Endometrial microvascular endothelial cells (primary cell): Measurements from ENCODE around the gene SLC6A9. TPM values are rescaled to one million over a fixed set of nuclear protein-coding genes. Genes with fewer than 3 reads are reported as not detected.

Source experiments
- in situ Hi-C: cut with HindIII; loops from 2 replicates; pipeline ENCODE4 v1.10.0; 2017; ENCODE audit warnings: low sequenced_read_pairs, low pct_unique_long_range_greater_than_20kb; ENCODE audit errors: inconsistent ontology term
- total RNA-seq: library from RNA; depleted of rRNA; stranded (reverse); fragments of >200 nt; gene quantifications from one replicate; pipeline ENCODE4 v1.2.3, GENCODE V29; 2015; ENCODE audit errors: inconsistent ontology term

Gene SLC6A9
- total RNA-seq, 1 donor from 2014 or later = 0.28 TPM

GRCh38 chr1:43962324-43962723 is 68.9 kb downstream of the SLC6A9 start:
- in situ Hi-C loops = no loop called here

DNA sequence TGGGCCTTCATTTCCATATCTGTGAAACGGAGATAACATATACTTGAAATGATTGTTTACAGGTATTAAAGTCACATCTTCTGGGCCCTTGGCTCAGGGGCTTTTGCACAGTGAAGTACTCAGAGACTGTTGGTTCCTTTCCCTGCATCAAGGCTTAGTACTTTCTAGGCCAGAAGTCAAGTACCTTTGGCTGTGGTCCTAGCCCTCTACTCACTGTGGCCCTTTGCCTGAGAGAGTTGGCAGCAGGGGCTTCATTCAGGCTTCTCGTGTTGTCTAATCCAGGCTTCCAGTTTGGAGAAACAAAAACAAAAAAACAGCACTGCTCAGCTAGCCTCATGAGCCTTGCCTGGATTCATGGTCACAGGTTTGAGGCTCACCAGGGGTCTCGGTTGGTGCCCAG is 69.6 kb downstream of the SLC6A9 start:
- in situ Hi-C loops = no loop called here

DNA sequence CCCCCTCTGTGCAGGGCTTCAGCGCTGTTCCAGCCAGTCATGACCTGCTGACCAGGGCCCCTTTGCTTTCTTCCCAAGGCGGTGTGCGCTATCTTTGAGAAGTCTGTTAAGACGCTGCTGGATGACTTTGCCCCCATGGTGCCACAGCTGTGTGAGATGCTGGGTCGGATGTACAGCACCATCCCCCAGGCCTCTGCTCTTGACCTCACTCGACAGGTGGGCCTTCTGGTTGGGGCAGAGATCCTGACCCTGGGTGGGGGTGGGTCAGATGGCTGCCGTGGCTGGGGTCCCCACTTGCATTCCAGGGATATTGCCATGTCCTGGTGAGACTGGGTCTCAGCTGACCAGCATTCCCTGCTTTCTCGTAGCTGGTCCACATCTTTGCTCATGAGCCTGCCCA is 70.5 kb downstream of the SLC6A9 start:
- in situ Hi-C loops = no loop called here

DNA sequence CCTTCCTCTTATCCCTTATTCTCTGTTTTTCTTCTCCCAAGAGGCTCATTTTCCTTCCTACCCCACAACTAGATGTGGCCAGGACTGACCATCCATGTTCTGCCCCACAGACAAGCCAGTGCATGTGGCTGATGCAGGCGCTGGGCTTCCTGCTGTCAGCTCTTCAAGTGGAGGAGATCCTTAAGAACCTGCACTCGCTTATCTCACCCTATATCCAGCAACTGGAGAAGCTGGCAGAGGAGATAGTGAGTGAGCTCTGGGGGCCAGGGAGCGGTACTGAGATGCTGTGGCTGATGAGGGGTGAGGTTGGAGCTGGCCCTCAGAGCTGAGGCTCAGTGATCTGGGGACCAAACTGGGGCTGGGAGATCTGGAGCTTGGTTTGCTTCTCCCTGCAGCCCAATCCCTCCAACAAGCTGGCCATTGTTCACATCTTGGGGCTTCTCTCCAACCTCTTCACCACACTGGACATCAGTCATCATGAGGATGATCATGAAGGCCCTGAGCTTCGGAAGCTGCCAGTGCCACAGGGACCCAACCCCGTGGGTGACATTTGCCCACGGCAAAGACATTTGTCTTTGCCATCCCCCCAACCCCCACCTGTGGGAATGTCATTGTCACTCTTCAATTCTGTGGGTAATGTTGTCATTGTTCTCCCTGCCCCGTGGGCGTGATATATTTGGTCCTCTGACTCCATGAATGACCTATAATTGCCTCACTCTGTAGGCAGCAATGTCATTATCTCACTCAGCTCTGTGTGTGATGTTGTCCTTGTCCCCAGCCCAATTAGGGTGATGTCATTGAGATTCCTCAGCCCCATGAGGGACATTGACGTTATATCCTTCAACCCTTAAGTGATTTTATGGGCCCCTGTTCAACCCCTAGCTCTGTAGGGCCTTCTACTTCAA is 72.7 kb downstream of the SLC6A9 start:
- in situ Hi-C loops = no loop called here

- in situ Hi-C loops = no loop called here
Measured at GRCh38 chr1:43957407-43958040, 73.7 kb downstream of the SLC6A9 start.

DNA sequence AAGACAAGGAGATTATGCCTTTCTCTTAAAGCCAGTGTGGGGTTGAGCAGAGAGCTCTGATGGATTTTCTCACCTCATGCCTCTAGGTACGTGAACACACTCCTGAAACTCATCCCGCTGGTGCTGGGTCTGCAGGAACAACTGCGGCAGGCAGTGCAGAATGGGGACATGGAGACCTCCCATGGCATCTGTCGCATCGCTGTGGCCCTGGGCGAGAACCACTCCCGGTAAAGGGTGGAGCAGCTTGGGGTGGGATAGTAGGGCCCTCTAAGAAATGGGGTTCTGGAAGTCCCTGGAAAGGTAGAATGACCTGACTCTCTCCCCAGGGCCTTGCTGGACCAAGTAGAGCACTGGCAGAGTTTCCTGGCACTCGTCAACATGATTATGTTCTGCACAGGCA is 75.0 kb downstream of the SLC6A9 start:
- in situ Hi-C loops = no loop called here

- in situ Hi-C loops = no loop called here
Measured at GRCh38 chr1:43954036-43954435, 77.2 kb downstream of the SLC6A9 start.

GRCh38 chr1:43953361-43953760 is 77.9 kb downstream of the SLC6A9 start:
- in situ Hi-C loops = no loop called here

DNA sequence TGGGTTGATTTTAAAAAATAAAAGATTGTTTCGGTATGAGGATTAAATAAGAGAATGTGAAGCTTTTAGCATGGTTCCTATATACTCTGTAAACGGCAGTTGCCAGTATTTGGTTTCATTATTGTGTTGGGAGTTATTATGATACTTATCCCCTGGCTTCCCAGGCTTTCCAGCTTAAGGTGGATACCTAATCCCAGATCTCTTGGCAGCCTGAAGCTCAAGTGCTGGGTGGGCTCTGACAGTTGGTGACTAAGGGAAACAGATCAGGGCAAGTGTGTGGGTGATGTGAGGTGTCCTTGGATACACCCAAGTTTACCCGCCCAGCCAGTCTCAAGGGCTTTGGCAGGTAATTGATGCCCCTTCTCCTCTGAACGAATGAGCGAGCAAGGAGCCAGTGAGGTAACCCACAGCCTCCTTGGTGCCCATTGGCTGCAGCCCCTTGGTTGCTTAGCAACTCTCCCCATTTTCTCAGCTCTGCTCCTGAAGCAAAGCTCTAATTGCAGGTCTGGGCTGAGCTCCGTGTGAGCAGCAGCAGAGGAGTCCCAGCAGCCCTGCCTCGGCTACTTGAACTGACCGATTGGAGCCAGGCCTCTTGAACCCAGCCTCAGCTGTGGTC is 78.4 kb downstream of the SLC6A9 start:
- in situ Hi-C loops = no loop called here

- in situ Hi-C loops = no loop called here
Measured at GRCh38 chr1:43951021-43951985, 80.0 kb downstream of the SLC6A9 start.

GRCh38 chr1:43949678-43950077 is 81.6 kb downstream of the SLC6A9 start:
- in situ Hi-C loops = loop anchor here (25.0 kb wide), 1 partner anchor 112 kb away; no protein-coding TSS in a partner anchor

DNA sequence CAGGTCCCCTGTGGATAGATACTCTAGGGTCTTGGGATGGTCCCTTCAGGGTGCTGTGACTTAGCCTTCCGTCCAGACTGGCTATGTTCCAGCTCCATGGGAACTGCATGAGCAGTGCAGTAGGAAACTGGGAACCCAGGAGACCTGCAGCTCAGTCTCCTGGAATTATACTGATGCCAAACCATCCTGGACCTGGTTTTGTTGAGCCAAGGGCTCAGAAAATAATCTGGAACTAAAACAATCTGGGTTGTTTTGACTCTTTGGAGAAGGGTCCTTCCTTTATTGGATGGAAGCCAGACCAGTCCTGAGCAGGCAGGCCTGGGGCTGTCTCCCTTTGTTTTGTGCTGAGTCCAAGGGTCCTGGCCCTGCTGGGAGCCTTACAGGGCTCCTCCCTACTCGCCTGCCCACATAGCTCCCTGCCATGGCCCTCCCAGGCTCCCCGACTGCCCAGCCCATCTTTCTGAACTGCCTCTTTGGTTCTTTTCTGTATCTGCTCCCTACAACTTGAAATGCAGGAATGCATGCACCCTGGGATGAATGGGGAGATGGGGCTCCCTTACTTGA is 83.3 kb downstream of the SLC6A9 start:
- in situ Hi-C loops = loop anchor here (25.0 kb wide), 1 partner anchor 111 kb away; no protein-coding TSS in a partner anchor

DNA sequence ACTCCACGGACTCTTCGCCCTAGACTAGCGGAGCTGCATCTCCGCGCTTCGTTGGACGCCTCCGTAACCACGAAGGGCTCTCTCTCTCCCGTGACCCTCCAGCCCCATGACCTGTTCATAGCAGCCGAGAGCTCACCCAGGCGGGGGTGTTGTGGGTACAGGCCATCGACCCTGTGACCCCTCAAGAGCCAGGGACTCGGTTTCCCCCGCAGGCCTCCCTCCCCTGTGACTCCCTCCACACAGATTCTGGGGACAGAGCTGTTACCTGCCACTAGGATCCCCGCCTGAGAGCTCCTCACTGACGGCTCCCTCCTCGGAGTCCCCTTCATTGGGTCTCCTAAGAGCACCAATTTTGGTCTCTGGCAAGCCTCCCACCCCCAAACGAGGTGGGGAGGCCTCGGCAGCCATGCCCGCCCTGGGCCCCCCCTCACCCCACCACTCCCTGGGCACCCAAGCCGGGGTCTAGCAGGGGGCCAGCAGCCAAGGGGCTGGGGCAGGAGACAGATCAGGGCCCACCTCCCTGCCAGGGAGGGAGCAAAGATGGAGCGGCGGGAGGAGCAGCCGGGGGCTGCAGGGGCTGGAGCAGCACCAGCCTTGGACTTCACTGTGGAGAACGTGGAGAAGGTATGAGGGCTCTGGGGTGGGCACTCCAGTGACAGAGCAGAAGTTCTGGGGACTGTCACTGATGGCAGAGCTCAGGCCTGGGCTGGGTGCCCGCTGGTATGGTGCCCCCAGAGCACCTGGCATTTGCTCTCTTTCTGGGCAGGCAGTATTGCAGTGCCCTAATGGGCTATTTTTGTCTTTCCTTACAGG is 84.0 kb downstream of the SLC6A9 start:
- in situ Hi-C loops = loop anchor here (25.0 kb wide), 1 partner anchor 110 kb away; no protein-coding TSS in a partner anchor

Other genes with a start within 250 kb of the SLC6A9 start
- gene ARTN, start 97.7 kb downstream of the SLC6A9 start, total RNA-seq = not detected
- gene IPO13, start 84.5 kb downstream of the SLC6A9 start, total RNA-seq = 23.5 TPM
- gene DPH2, start 61.5 kb downstream of the SLC6A9 start, total RNA-seq = 63.8 TPM
- 123 TPM for gene ATP6V0B, start 56.5 kb downstream of the SLC6A9 start, total RNA-seq
- gene B4GALT2, start 52.3 kb downstream of the SLC6A9 start, total RNA-seq = 115 TPM
- gene CCDC24, start 39.9 kb downstream of the SLC6A9 start, total RNA-seq = 1.3 TPM
- gene KLF17, start 87.4 kb upstream of the SLC6A9 start, total RNA-seq = not detected
- not detected for gene KLF18, start 110.2 kb upstream of the SLC6A9 start, total RNA-seq
- 29.3 TPM for gene DMAP1, start 182.0 kb upstream of the SLC6A9 start, total RNA-seq